K562 (cell line): ENCODE measurements around the gene RAB6A. TPM values are rescaled to one million over a fixed set of nuclear protein-coding genes. Genes with fewer than 3 reads are reported as not detected.

Experiments
- ATAC-seq: fragments of 200-7000 bp; cut with Tn5 transposase; 3 replicates; pipeline ENCODE4 v1.9.1; 2020; ENCODE audit warnings: moderate library complexity
- BruUV-seq: library from RNA; stranded (reverse); fragments of 400-500 nt; replicated peaks from 2 replicates; lab custom pipeline; 2021; lab: Mats Ljungman, UMichigan
- CTCF ChIA-PET: fragments of 300-600 bp; formaldehyde crosslinking; extraction: SDS; loops from one replicate; lab custom pipeline; 2021; ENCODE audit warnings: low intra/inter-chr PET ratio; lab: Yijun Ruan, JAX
- POLR2A ChIA-PET: fragments of 300-600, 350-650 bp; sonication (Branson Sonifier 250); formaldehyde crosslinking; extraction: SDS; loops from one replicate; lab custom pipeline; 2021; ENCODE audit warnings: antibody characterized with exemption, inconsistent platforms; lab: Yijun Ruan, JAX
- DNase-seq, 4 experiments: peaks; one replicate each; pipeline versions ENCODE4 v3.0.0 to v3.0.0-alpha.2; 2011 to 2018; ENCODE audit warnings: low spot score in 3 of 4, mixed read lengths in 3 of 4; ENCODE audit errors: extremely low read depth in 1 of 4
- FAIRE-seq: peaks from 2 replicates; lab custom pipeline; 2011; peaks lifted over from hg19 to GRCh38; lab: Jason Lieb, UNC
- H2AFZ ChIP-seq: 2 replicates; pipeline ENCODE4 v1.6.0; 2011; ENCODE audit warnings: low read depth, low read length, control low read depth, inconsistent platforms
- H3K27ac ChIP-seq: fragments of 200-600 bp; 3 replicates; pipeline ENCODE4 v1.8.0; 2011; ENCODE audit warnings: low read depth, mild to moderate bottlenecking, control low read depth, inconsistent platforms, low read length, moderate library complexity, mixed read lengths; ENCODE audit errors: extremely low read depth
- H3K27me3 ChIP-seq, 2 experiments: fragments of 300-600 bp in 1 of 2; 2 replicates in 1 of 2; 3 replicates in 1 of 2; pipeline versions ENCODE4 v1.6.0 to v1.8.0; 2011; ENCODE audit warnings: inconsistent platforms in 2 of 2, low read length in 2 of 2, mild to moderate bottlenecking in 1 of 2, mixed read lengths in 1 of 2, moderate library complexity in 1 of 2; ENCODE audit not compliant: control insufficient read depth in 2 of 2, insufficient read depth in 2 of 2
- H3K36me3 ChIP-seq: fragments of 300-600 bp; 3 replicates; pipeline ENCODE4 v1.8.0; 2011; ENCODE audit warnings: mild to moderate bottlenecking, low read length, inconsistent platforms; ENCODE audit not compliant: control insufficient read depth, insufficient read depth
- H3K4me1 ChIP-seq, 2 experiments: fragments of 200-600 bp in 1 of 2; replicated peaks in 1 of 2; 2 replicates in 1 of 2; 3 replicates in 1 of 2; pipeline versions ENCODE4 v1.5.1 to v1.8.0; 2011; ENCODE audit warnings: inconsistent platforms in 2 of 2, low read length in 2 of 2, mild to moderate bottlenecking in 1 of 2, mixed read lengths in 1 of 2, moderate library complexity in 1 of 2; ENCODE audit not compliant: control insufficient read depth in 2 of 2, insufficient read depth in 2 of 2
- H3K4me2 ChIP-seq: 2 replicates; pipeline ENCODE4 v1.6.1; 2011; ENCODE audit warnings: low read length, control low read depth, inconsistent platforms, mixed read lengths; ENCODE audit not compliant: insufficient read depth
- H3K4me3 ChIP-seq: fragments of 200-600 bp; sonication (generic), shearing (Covaris generic); 2 replicates; pipeline ENCODE4 v1.5.1; 2016; ENCODE audit warnings: control low read depth, inconsistent platforms
- H3K79me2 ChIP-seq: fragments of 200-600 bp; 3 replicates; pipeline ENCODE4 v1.8.0; 2011; ENCODE audit warnings: low read length, inconsistent platforms; ENCODE audit not compliant: control insufficient read depth, insufficient read depth
- H3K9ac ChIP-seq, 2 experiments: 2 replicates each; pipeline versions ENCODE4 v1.6.0 to v1.6.1; 2011; ENCODE audit warnings: low read depth in 2 of 2, low read length in 2 of 2, control low read depth in 1 of 2, inconsistent platforms in 1 of 2, mild to moderate bottlenecking in 1 of 2, mixed read lengths in 1 of 2; ENCODE audit not compliant: insufficient read depth in 1 of 2
- H3K9me1 ChIP-seq: one replicate; pipeline ENCODE4 v1.6.0; 2011; ENCODE audit warnings: inconsistent platforms, mild to moderate bottlenecking, low read length, moderate library complexity; ENCODE audit not compliant: control insufficient read depth, insufficient read depth
- H3K9me3 ChIP-seq: replicated peaks from 2 replicates; pipeline ENCODE4 v1.5.1; 2011; ENCODE audit warnings: low read depth, low read length, inconsistent platforms; ENCODE audit not compliant: control insufficient read depth, insufficient read depth
- H4K20me1 ChIP-seq: replicated peaks from 2 replicates; pipeline ENCODE4 v1.6.1; 2011; ENCODE audit warnings: low read length, inconsistent platforms, mixed read lengths; ENCODE audit not compliant: control insufficient read depth, insufficient read depth
- FOXK1 ChIP-seq: sonication (generic); formaldehyde crosslinking; IDR thresholded peaks from 2 replicates; pipeline ENCODE4 v1.8.0; 2022; ENCODE audit warnings: missing genetic modification reagents, mild to moderate bottlenecking, borderline replicate concordance
- IRF2 ChIP-seq: sonication (generic); formaldehyde crosslinking; IDR thresholded peaks from 2 replicates; pipeline ENCODE4 v1.8.1; 2022; ENCODE audit warnings: mild to moderate bottlenecking, missing genetic modification reagents
- KLF1 ChIP-seq: fragments of 450-650 bp; IDR thresholded peaks from 2 replicates; pipeline ENCODE4 v1.6.1; 2016; ENCODE audit warnings: missing genetic modification characterization, missing compliant biosample characterization
- MBD1 ChIP-seq: fragments of 250-450 bp; sonication (Bioruptor Pico); IDR thresholded peaks from 2 replicates; pipeline ENCODE4 v1.8.0; 2022; ENCODE audit warnings: inconsistent platforms
- RBM17 ChIP-seq: fragments of 200-400 bp; formaldehyde crosslinking; IDR thresholded peaks from 2 replicates; pipeline ENCODE4 v1.6.1; 2017; ENCODE audit warnings: low read depth, mild to moderate bottlenecking, low read length, borderline replicate concordance
- RUNX1 ChIP-seq: sonication (generic); IDR thresholded peaks from 2 replicates; pipeline ENCODE4 v1.6.1; 2016; ENCODE audit warnings: antibody characterized with exemption, low read depth
- TAF7 ChIP-seq: fragments of 450-650 bp; IDR thresholded peaks from 2 replicates; pipeline ENCODE4 v1.6.1; 2016; ENCODE audit warnings: missing genetic modification characterization, missing compliant biosample characterization
- TRIM24 ChIP-seq, 2 experiments: fragments of 450-650 bp; IDR thresholded peaks; 2 replicates each; pipeline ENCODE4 v1.6.1; 2016
- ZNF764 ChIP-seq: fragments of 250-450 bp; sonication (Bioruptor Pico); IDR thresholded peaks from 2 replicates; pipeline ENCODE4 v1.4.0; 2020; ENCODE audit warnings: low read depth, mild to moderate bottlenecking, moderate library complexity
- WGBS: fragments of 100-300 bp; shearing (Covaris generic); methylation state at CpG from one replicate; pipeline ENCODE4 v1.1.6; 2016; ENCODE audit warnings: low coverage, mixed read lengths; ENCODE audit not compliant: insufficient coverage; ENCODE audit errors: missing lambda C conversion rate; 5-methylcytosine and 5-hydroxymethylcytosine counted together
- in situ Hi-C: fragments of 300-500 bp; cut with MboI; formaldehyde crosslinking; loops from 4 replicates; pipeline ENCODE4 v1.15.0; 2018; ENCODE audit warnings: inconsistent platforms, mixed read lengths
- intact Hi-C: fragments of 100-400 bp; cut with micrococcal nuclease; formaldehyde crosslinking; loops from 2 replicates; pipeline ENCODE4 v1.14.2; 2022
- polyA plus RNA-seq, 8 experiments: library from polyadenylated mRNA; depleted of rRNA in 4 of 8; stranded (reverse) in 5 of 8; unstranded in 3 of 8; fragments of >200 nt; fragmentation: Nextera tagmentation in 2 of 8; fragmentation: Illumina TruSeq in 1 of 8; extraction: Ambion mirVana in 2 of 8; extraction: Trizol in 1 of 8; gene quantifications; 2 replicates each; pipeline versions ENCODE4 v1.2.1 to v1.2.3, GENCODE V29; 2011 to 2014; ENCODE audit warnings: inconsistent platforms in 1 of 8, missing spikeins in 1 of 8
- total RNA-seq, 7 experiments: library from RNA; depleted of rRNA in 6 of 7; stranded (reverse); fragments of >200 nt in 6 of 7; fragmentation: Illumina TruSeq in 2 of 7; extraction: Trizol in 2 of 7; gene quantifications; 2 replicates each; pipeline versions ENCODE4 v1.2.1 to v1.2.3, GENCODE V29; 2011 to 2021; ENCODE audit warnings: low replicate concordance in 1 of 7
- TF ChIP-seq, protein P1 (sequence below): fragments of 450-650 bp; IDR thresholded peaks from 2 replicates; pipeline ENCODE4 v1.6.1; 2017; ENCODE audit warnings: antibody characterized with exemption, mild to moderate bottlenecking

RAB6A gene
- total and polyA plus RNA-seq, 9 of the 15 experiments (the other 6 are each of a cell fraction or from before 2014, with no cell fraction given) = 14.0 to 95.3 (median 45.4) TPM

- TF ChIP-seq, protein P1, sequence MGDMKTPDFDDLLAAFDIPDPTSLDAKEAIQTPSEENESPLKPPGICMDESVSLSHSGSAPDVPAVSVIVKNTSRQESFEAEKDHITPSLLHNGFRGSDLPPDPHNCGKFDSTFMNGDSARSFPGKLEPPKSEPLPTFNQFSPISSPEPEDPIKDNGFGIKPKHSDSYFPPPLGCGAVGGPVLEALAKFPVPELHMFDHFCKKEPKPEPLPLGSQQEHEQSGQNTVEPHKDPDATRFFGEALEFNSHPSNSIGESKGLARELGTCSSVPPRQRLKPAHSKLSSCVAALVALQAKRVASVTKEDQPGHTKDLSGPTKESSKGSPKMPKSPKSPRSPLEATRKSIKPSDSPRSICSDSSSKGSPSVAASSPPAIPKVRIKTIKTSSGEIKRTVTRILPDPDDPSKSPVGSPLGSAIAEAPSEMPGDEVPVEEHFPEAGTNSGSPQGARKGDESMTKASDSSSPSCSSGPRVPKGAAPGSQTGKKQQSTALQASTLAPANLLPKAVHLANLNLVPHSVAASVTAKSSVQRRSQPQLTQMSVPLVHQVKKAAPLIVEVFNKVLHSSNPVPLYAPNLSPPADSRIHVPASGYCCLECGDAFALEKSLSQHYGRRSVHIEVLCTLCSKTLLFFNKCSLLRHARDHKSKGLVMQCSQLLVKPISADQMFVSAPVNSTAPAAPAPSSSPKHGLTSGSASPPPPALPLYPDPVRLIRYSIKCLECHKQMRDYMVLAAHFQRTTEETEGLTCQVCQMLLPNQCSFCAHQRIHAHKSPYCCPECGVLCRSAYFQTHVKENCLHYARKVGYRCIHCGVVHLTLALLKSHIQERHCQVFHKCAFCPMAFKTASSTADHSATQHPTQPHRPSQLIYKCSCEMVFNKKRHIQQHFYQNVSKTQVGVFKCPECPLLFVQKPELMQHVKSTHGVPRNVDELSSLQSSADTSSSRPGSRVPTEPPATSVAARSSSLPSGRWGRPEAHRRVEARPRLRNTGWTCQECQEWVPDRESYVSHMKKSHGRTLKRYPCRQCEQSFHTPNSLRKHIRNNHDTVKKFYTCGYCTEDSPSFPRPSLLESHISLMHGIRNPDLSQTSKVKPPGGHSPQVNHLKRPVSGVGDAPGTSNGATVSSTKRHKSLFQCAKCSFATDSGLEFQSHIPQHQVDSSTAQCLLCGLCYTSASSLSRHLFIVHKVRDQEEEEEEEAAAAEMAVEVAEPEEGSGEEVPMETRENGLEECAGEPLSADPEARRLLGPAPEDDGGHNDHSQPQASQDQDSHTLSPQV = no peak
- no peak for TF ChIP-seq MBD1 (CRISPR knock-in tag)
- no peak for TF ChIP-seq TAF7 (tag)
Measured at GRCh38 chr11:73753938-73754337, 6.9 kb downstream of the RAB6A start (continued).

GRCh38 chr11:73752903-73753302, 8.0 kb downstream of the RAB6A start:
- H3K4me1 ChIP-seq = peaks cover 0 to 3% of the 10 kb centered on the region in 2 experiments; a peak in 1 of 5 replicates
- H4K20me1 ChIP-seq = peaks cover 9% of the 10 kb centered on the region
- TF ChIP-seq IRF2 (CRISPR knock-in tag) (no peak), ZNF764 (CRISPR knock-in tag) (no peak), TRIM24 (IDR thresholded peaks at IDR 0.05) (no peak), RUNX1 (no peak), RBM17 (no peak), FOXK1 (CRISPR knock-in tag) (no peak), KLF1 (no peak)
- H2AFZ ChIP-seq = no peak overlapping the region
- no TSS peak for BruUV-seq
- intact Hi-C loops (no loop called here), in situ Hi-C loops (no loop called here)
- ChIA-PET CTCF (no interaction called here), POLR2A (interaction anchor here (0.6 to 1.3 kb wide), 8 partner anchors 8 to 39 kb away, joined by 3 to 8 read pairs (median 3); partner anchors contain the start of genes MRPL48 and RAB6A)
- H3K9me3 ChIP-seq = no peaks in the 10 kb centered on the region
- no peak for DNase-seq
- peak overlapping the region in 1 of 2 experiments; percentile 13; a peak in 1 of 4 replicates for H3K9ac ChIP-seq
- no peaks in the 10 kb centered on the region for H3K27me3 ChIP-seq
- H3K36me3 ChIP-seq = peaks cover 5% of the 10 kb centered on the region; the same call in 1 of the 3 replicates
- H3K4me2 ChIP-seq = no peak overlapping the region
- H3K4me3 ChIP-seq = no peak overlapping the region
- H3K27ac ChIP-seq = no peak overlapping the region
- WGBS = 75% methylated on average over 7 of the region's 7 CpGs
- H3K9me1 ChIP-seq = no peaks in the 10 kb centered on the region
- no peak for FAIRE-seq
- no peak; the same call in 2 of the 3 replicates for ATAC-seq
- peaks cover 76% of the 10 kb centered on the region for H3K79me2 ChIP-seq
